K562 (cell line): ENCODE data around the gene CCDC85B. TPM values are rescaled to one million over a fixed set of nuclear protein-coding genes. Genes with fewer than 3 reads are reported as not detected.

ENCODE experiments used
- CBFA2T3 ChIP-seq: fragments of 450-650 bp; IDR thresholded peaks from 2 replicates; pipeline ENCODE4 v1.6.1; 2017
- DDX20 ChIP-seq: fragments of 450-650 bp; IDR thresholded peaks from 2 replicates; pipeline ENCODE4 v1.6.1; 2016; ENCODE audit warnings: missing genetic modification characterization, low read depth, mild to moderate bottlenecking, missing compliant biosample characterization, moderate library complexity
- DNMT1 ChIP-seq: fragments of 450-650 bp; IDR thresholded peaks from 2 replicates; pipeline ENCODE4 v1.6.1; 2016; ENCODE audit warnings: antibody characterized with exemption, mild to moderate bottlenecking
- ERF ChIP-seq: fragments of 450-650 bp; formaldehyde crosslinking; IDR thresholded peaks from 2 replicates; pipeline ENCODE4 v1.4.0; 2020; ENCODE audit warnings: mild to moderate bottlenecking, mixed read lengths
- ILK ChIP-seq: fragments of 450-650 bp; IDR thresholded peaks from 2 replicates; pipeline ENCODE4 v1.6.1; 2016; ENCODE audit warnings: missing genetic modification characterization, low read depth, mild to moderate bottlenecking, missing compliant biosample characterization, moderate library complexity, borderline replicate concordance
- POLR2AphosphoS5 ChIP-seq: IDR thresholded peaks from 2 replicates; pipeline ENCODE4 v1.6.1; 2011; ENCODE audit warnings: mild to moderate bottlenecking, low read depth, low read length, moderate library complexity; ENCODE audit not compliant: control insufficient read depth, insufficient read depth
- TAL1 ChIP-seq: fragments of 450-650 bp; IDR thresholded peaks from 2 replicates; pipeline ENCODE4 v1.6.1; 2016; ENCODE audit warnings: mild to moderate bottlenecking
- TCF7 ChIP-seq: sonication (generic); IDR thresholded peaks from 2 replicates; pipeline ENCODE4 v1.6.1; 2016; ENCODE audit warnings: antibody characterized with exemption, borderline replicate concordance
- TSC22D4 ChIP-seq: fragments of 450-650 bp; IDR thresholded peaks from 2 replicates; pipeline ENCODE4 v1.6.1; 2016; ENCODE audit warnings: missing genetic modification characterization, missing biosample characterization, control low read depth
- ZNF830 ChIP-seq: fragments of 250-450 bp; sonication (Bioruptor Pico); IDR thresholded peaks from 2 replicates; pipeline ENCODE4 v1.5.0; 2021; ENCODE audit warnings: mild to moderate bottlenecking
- polyA plus RNA-seq, 8 experiments: library from polyadenylated mRNA; depleted of rRNA in 4 of 8; stranded (reverse) in 5 of 8; unstranded in 3 of 8; fragments of >200 nt; fragmentation: Nextera tagmentation in 2 of 8; fragmentation: Illumina TruSeq in 1 of 8; extraction: Ambion mirVana in 2 of 8; extraction: Trizol in 1 of 8; gene quantifications; 2 replicates each; pipeline versions ENCODE4 v1.2.1 to v1.2.3, GENCODE V29; 2011 to 2014; ENCODE audit warnings: inconsistent platforms in 1 of 8, missing spikeins in 1 of 8
- total RNA-seq, 7 experiments: library from RNA; depleted of rRNA in 6 of 7; stranded (reverse); fragments of >200 nt in 6 of 7; fragmentation: Illumina TruSeq in 2 of 7; extraction: Trizol in 2 of 7; gene quantifications; 2 replicates each; pipeline versions ENCODE4 v1.2.1 to v1.2.3, GENCODE V29; 2011 to 2021; ENCODE audit warnings: low replicate concordance in 1 of 7
- TF ChIP-seq, protein P1 (sequence below): fragments of 450-650 bp; IDR thresholded peaks from 2 replicates; pipeline ENCODE4 v1.6.1; 2016; ENCODE audit warnings: low read depth
- TF ChIP-seq, protein P2 (sequence below): sonication (generic); formaldehyde crosslinking; IDR thresholded peaks from 2 replicates; pipeline ENCODE4 v1.9.0; 2022; ENCODE audit warnings: mild to moderate bottlenecking, missing genetic modification reagents
- TF ChIP-seq, protein P3 (sequence below): fragments of 200-800 bp; sonication (Bioruptor generic); IDR thresholded peaks from 2 replicates; pipeline ENCODE4 v1.6.1; 2016; ENCODE audit warnings: missing genetic modification characterization, missing compliant biosample characterization

CCDC85B gene
- total and polyA plus RNA-seq, 9 of the 15 experiments (the other 6 are each of a cell fraction or from before 2014, with no cell fraction given): 0.14 to 138 (median 6.2) TPM

DNA sequence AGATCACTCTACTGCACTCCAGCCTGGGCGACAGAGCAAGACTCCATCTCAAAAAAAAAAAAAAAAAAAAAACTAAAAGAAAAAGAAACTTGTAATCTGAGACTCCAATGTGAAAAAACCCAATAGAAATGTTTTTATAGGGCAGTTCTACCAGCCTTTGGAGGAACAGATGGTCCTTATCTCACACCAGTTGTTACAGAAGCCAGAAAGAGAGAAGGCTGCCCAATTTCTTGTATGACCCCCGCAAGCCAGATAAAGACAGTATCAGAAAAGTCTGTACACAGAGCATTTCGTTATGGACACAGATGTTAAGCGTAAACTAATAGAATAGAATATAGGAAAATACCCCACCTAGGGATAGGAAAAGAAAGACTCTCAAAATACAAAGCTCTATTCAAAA lies 43.5 kb downstream of the CCDC85B start (continued):
- TF ChIP-seq, protein P1, sequence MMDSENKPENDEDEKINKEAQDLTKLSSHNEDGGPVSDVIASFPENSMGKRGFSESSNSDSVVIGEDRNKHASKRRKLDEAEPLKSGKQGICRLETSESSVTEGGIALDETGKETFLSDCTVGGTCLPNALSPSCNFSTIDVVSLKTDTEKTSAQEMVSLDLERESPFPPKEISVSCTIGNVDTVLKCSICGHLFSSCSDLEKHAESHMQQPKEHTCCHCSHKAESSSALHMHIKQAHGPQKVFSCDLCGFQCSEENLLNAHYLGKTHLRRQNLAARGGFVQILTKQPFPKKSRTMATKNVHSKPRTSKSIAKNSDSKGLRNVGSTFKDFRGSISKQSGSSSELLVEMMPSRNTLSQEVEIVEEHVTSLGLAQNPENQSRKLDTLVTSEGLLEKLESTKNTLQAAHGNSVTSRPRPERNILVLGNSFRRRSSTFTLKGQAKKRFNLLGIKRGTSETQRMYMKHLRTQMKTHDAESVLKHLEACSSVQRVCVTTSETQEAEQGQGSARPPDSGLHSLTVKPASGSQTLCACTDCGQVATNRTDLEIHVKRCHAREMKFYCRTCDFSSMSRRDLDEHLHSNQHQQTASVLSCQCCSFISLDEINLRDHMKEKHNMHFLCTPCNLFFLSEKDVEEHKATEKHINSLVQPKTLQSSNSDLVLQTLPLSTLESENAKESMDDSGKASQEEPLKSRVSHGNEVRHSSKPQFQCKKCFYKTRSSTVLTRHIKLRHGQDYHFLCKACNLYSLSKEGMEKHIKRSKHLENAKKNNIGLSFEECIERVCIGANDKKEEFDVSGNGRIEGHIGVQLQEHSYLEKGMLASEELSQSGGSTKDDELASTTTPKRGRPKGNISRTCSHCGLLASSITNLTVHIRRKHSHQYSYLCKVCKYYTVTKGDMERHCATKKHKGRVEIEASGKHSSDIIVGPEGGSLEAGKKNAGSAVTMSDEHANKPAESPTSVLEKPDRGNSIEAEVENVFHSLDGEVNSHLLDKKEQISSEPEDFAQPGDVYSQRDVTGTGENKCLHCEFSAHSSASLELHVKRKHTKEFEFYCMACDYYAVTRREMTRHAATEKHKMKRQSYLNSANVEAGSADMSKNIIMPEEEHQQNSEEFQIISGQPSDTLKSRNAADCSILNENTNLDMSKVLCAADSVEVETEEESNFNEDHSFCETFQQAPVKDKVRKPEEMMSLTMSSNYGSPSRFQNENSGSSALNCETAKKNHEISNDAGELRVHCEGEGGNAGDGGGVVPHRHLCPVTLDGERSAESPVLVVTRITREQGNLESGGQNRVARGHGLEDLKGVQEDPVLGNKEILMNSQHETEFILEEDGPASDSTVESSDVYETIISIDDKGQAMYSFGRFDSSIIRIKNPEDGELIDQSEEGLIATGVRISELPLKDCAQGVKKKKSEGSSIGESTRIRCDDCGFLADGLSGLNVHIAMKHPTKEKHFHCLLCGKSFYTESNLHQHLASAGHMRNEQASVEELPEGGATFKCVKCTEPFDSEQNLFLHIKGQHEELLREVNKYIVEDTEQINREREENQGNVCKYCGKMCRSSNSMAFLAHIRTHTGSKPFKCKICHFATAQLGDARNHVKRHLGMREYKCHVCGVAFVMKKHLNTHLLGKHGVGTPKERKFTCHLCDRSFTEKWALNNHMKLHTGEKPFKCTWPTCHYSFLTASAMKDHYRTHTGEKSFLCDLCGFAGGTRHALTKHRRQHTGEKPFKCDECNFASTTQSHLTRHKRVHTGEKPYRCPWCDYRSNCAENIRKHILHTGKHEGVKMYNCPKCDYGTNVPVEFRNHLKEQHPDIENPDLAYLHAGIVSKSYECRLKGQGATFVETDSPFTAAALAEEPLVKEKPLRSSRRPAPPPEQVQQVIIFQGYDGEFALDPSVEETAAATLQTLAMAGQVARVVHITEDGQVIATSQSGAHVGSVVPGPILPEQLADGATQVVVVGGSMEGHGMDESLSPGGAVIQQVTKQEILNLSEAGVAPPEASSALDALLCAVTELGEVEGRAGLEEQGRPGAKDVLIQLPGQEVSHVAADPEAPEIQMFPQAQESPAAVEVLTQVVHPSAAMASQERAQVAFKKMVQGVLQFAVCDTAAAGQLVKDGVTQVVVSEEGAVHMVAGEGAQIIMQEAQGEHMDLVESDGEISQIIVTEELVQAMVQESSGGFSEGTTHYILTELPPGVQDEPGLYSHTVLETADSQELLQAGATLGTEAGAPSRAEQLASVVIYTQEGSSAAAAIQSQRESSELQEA: no peak
- TF ChIP-seq TCF7 (no peak), ERF (no peak), TAL1 (peak; percentile 80), CBFA2T3 (peak; percentile 95), TSC22D4 (tag) (no peak), POLR2AphosphoS5 (peak; percentile 82; the same call in 1 of the 2 replicates), ILK (tag) (no peak), DNMT1 (no peak), ZNF830 (CRISPR knock-in tag) (no peak), DDX20 (tag) (no peak)
- TF ChIP-seq, protein P2, sequence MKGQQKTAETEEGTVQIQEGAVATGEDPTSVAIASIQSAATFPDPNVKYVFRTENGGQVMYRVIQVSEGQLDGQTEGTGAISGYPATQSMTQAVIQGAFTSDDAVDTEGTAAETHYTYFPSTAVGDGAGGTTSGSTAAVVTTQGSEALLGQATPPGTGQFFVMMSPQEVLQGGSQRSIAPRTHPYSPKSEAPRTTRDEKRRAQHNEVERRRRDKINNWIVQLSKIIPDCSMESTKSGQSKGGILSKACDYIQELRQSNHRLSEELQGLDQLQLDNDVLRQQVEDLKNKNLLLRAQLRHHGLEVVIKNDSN: no peak
- TF ChIP-seq, protein P3, sequence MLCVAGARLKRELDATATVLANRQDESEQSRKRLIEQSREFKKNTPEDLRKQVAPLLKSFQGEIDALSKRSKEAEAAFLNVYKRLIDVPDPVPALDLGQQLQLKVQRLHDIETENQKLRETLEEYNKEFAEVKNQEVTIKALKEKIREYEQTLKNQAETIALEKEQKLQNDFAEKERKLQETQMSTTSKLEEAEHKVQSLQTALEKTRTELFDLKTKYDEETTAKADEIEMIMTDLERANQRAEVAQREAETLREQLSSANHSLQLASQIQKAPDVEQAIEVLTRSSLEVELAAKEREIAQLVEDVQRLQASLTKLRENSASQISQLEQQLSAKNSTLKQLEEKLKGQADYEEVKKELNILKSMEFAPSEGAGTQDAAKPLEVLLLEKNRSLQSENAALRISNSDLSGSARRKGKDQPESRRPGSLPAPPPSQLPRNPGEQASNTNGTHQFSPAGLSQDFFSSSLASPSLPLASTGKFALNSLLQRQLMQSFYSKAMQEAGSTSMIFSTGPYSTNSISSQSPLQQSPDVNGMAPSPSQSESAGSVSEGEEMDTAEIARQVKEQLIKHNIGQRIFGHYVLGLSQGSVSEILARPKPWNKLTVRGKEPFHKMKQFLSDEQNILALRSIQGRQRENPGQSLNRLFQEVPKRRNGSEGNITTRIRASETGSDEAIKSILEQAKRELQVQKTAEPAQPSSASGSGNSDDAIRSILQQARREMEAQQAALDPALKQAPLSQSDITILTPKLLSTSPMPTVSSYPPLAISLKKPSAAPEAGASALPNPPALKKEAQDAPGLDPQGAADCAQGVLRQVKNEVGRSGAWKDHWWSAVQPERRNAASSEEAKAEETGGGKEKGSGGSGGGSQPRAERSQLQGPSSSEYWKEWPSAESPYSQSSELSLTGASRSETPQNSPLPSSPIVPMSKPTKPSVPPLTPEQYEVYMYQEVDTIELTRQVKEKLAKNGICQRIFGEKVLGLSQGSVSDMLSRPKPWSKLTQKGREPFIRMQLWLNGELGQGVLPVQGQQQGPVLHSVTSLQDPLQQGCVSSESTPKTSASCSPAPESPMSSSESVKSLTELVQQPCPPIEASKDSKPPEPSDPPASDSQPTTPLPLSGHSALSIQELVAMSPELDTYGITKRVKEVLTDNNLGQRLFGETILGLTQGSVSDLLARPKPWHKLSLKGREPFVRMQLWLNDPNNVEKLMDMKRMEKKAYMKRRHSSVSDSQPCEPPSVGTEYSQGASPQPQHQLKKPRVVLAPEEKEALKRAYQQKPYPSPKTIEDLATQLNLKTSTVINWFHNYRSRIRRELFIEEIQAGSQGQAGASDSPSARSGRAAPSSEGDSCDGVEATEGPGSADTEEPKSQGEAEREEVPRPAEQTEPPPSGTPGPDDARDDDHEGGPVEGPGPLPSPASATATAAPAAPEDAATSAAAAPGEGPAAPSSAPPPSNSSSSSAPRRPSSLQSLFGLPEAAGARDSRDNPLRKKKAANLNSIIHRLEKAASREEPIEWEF (CRISPR knock-in tag): peak; percentile 60; the same call in 1 of the 2 replicates
